GM20431 (cell line): ENCODE measurements around the gene BRD4.

Experiments
- in situ Hi-C: fragments of 300-500 bp; cut with MseI, MboI; formaldehyde crosslinking; loops from one replicate; pipeline ENCODE4 v1.15.0; 2020; ENCODE audit warnings: low sequenced_read_pairs; ENCODE audit not compliant: unreplicated experiment

BRD4 gene

DNA sequence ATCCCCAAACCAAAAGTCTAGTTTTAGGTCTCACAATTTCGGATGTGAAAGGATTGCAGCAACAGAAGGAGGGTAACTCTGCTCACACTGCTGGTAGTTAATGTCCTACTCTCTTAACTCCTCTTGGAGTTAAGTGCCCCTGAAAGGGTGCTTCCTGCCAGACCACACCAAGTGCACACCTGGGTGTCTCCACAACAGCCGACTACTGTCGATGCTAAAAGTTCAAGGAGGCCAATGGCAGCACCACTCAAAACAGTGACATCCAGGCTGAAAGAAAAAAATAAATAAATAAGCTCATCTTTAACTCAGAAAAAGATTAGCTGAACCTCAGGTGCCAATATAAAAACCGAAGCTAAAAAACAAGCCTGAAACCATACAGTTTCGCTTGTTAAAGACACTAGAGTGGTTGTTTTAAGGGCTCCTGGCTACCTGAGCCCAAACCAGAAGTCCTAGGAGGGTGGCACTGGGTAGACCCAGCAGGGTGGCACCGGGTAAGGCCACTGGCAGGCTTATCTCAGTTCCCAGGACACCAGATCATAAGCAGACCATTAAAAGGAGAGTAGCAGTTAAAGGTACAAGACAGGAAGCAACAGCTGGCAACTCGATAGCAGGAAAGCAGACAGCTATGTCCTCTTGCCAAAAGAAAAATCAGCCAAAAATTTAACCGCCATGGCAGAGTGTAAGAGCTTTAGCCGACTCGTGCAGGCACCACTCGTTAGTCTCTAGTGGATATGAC, 39.3 kb downstream of the BRD4 start:
- in situ Hi-C loops, result no loop called here

- in situ Hi-C loops, result no loop called here
These were observed 40.2 kb downstream of the BRD4 start for GRCh38 chr19:15292140-15292539.

DNA sequence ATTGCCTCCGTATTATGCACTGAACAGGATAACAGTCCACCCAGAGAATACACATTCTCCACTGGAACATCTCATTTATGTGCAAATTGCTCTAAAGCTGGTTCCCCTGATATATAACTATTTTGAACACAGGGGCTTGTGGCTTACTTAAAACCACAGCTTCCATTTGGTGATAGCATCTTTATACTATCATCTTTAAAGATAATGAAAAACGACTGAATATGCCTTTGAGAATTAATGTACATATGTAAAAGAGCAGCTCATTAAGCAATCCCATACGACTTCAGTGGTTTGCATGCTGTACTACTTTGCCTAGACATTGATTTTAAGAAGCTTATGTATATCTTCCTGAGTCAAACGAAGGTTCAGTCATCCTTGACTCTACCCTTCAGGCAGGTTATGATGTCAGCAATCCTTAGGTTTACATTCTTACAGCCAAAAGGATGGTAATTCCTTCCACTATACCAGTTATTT, 40.8 kb downstream of the BRD4 start:
- in situ Hi-C loops, result no loop called here

DNA sequence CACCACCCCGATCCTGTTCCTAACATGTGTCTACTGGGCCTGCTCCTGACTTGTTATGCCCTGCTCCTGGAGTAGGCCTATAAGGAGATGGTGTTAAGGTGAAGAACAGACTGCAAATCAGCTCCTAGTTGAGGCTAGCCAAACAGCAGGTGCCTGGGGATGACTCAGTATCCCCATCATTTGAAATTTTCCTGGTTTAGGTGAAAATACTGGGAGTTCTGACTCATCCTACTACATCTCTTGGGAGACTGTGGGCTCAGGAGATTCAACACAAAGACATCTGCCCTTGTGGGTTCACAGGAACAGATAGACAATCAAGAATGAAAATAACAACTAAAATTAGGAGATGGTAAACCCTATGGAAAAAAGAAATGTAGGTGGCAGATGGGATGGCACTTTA, 41.2 kb downstream of the BRD4 start:
- in situ Hi-C loops, result no loop called here

DNA sequence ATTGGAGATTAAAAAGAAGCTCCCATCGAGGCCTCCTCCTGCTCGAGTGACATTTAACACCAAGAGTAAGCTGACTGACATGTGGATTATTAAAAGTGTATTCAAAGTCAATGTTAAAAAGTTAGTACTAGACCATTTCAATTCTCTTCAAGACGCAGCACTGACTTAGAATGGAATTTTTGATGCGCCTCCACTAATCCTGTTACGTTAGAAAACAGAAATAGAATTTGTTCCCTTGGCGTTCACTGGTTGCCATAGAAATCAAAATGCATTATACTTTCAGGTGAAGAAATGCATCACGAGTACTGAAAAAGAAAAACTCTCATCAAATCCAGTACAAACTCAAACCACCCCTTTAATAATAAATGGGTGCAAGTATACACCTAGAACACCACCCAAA, 42.2 kb downstream of the BRD4 start:
- in situ Hi-C loops, result no loop called here

- in situ Hi-C loops, result no loop called here
These were observed 42.7 kb downstream of the BRD4 start for GRCh38 chr19:15289673-15290072.

- in situ Hi-C loops, result no loop called here
These were observed 44.0 kb downstream of the BRD4 start for GRCh38 chr19:15288146-15288963.

DNA sequence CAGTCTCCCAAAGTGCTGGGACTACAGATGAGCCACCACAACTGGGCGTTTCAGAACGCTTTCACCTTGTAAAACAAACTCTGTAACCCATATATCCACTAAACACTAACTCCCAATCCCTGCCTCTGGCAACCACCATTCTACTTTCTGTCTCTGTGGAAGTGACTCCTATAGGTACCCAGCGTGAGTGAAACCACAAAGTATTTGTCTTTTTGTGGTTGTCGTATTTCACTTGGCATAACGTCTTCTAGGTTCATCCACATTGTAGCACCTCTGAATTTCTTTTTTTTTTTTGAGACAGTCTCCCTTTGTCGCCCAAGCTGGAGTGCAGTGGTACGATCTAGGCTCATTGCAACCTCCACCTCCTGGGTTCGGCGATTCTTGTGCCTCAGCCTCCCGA, 44.8 kb downstream of the BRD4 start:
- in situ Hi-C loops, result no loop called here

DNA sequence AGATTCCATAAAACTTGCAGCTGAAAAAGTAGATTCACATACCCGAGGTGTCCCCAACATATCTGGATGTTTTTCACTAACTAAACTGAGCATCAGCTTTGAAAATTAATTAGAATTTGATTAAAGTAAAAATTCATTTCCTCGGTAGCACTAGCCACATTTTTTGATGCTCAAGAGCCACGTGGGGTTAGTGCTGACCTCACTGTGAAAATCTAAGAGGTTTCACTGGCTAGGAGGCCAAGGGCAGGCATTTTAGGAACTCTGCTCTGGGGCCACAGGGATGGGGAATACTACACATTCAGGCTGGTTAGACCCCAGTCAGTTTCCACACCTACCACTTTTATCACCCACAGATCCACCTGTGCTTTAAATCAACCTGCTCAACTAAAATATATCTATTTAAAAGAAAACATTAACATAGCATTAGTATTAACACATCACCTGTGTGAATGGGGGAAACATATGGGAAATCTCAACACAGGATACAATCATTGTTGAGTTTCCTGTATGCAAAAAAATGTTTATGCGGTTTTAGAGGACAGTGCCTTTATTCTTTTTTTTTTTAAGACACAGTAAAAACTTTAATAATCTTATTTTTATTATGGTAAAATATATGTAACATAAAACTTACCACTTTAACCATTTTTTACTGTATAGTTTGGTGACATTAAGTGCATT, 45.5 kb downstream of the BRD4 start:
- in situ Hi-C loops, result no loop called here

DNA sequence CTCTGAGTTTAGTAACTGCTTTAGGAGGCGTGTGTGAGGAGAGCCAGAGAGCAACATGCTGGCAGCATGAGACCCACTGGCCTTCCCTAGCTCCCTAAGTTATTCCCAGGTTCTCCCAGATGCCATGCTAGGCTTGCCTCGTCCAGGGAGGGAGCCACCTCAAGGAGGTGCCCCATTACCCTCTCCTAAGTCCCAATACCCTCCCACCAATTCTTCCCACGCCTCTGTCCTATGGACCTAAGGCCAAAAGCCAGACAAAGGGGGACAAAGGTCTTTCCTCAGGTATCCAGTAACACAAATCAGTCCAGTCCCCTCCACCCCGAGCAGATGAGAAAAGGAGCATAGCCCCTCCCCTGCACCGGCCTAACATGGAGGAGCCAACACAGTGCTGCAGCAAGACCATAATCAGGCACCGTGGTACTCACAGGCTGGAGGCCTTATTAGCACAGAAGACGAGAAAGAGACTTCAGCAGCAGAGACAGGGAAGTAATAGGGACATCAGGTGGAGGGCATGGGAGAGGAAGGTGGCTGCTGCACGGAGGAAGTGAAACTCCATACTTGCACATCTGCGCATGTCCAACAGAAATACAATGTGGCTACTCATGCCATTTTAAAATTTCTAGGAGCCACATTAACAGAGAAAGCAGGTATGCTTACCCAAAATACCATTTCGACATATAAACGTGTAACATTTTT, 46.3 kb downstream of the BRD4 start:
- in situ Hi-C loops, result no loop called here

- in situ Hi-C loops, result no loop called here
These were observed 47.4 kb downstream of the BRD4 start for GRCh38 chr19:15284896-15285295.

GRCh38 chr19:15284091-15284490, 48.2 kb downstream of the BRD4 start:
- in situ Hi-C loops, result no loop called here

DNA sequence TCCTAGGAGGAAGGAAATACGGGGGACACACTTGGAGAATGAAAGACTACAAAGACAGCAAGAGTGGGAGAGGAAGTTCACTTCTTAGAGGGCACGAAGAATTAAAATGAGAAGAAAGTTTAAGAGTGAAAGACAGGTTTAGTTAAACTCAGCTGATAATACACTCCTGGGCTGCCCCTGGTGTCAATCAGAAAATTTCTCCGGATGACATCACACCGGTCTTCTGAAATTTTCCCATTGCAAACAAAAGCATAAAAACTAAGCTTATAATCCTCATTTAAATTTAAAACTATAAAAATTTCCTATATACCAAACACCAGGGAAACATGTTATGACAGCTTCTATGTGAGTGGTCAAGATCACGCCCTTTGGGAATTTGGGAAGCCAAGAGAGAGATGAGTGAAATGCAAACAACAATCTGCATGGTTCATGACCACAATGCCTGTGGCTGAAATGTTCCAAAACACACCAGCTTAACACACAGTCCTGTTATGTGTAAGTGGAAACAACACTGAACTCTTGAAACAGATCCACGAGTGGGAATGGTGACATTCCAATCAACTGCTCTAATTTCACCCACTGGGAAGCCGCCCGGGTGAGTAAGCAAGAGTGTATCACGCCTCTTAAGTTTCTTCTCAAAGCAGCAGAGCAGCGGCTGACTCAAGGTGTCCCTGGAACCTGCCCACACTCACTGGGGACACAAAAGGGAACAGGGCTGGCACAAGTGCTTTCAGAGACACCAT, 49.0 kb downstream of the BRD4 start:
- in situ Hi-C loops, result no loop called here

GRCh38 chr19:15282311-15282705, 50.0 kb downstream of the BRD4 start:
- in situ Hi-C loops, result no loop called here

DNA sequence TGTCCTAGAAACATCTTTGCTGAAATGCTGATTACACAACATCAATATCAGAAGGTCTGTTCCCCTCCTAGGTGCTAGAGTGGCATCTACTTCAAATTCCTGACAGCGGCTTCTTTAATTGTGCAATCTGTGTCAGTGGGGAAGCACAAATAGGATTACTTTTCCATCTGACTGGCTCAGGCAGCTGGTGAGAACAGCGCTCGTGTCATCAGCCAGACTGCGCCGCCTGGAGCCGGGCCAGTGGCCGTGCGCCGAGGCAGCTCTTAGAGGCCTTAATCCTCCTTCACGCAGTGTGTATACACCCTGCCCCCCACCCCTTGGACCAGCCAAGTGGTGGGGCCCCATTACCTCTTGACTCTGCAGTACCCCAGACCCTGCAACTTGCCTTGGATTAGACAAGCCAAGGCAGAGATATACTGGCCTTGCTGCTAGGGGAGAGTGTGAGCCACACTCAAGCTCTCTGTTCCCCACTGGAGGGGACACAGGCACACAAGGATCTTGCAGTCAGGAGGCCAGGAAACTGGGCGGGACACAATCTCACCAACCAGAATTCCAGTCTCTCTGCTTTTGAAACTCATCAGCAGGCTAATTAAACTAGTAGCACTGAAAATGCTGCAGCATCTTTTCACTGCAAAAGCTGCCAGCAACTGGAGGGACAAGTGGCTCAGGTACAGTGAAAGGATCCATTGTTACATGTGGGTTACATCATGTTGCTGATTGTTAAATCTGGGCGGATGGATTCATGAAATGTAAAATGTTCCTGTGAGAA, 51.2 kb downstream of the BRD4 start:
- in situ Hi-C loops, result no loop called here

- in situ Hi-C loops, result no loop called here
These were observed 52.2 kb downstream of the BRD4 start for GRCh38 chr19:15280048-15280725.

DNA sequence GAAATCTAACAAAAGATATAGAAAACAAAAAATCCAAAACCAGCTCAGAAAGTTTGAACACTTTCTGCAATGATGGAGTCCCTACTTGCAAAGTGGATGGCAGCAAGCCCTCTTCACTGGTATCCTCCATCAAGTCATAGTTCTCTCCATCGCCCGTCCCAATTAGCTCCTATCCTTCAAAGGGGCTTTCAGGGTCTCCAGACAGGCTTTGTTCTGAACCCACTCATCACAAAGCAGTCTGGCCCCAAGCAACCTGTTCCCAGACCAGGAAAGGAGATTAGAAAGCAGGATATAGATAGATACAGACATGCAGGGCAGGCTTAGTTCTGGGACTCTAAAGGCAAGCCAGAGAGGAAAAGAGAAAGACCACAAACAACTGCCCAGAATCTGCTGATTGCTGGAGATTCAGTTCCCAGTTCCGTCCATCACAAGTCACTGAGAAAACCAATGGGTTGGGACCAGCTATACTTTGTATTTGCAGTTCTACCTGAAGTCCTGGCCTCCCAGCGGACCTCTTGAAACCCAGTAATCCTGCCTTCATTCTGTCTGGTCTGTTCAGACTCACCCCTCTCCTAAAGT, 52.9 kb downstream of the BRD4 start:
- in situ Hi-C loops, result no loop called here

GRCh38 chr19:15276620-15277215, 55.6 kb downstream of the BRD4 start:
- in situ Hi-C loops, result no loop called here
